ENCODE measurements around the gene DENND1A.

The DENND1A gene

DNA sequence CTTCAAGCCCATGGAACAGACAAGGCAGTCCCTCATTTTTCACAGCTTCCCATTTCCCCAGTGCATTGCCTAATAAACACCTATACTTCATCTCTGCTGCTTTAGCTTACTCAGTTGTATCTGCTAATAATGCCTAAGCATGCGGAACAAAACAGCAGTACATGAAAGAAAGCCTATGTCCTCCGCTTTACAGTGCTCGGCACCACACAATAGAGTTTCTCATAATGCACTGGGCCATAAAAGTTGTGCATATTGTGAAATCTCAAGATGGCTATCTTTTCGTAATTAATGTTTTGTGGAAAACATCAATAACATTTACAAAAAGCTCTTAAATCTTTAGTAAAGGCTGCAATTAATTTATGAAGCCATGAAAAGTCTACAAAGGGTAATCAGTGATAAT lies 69.3 kb downstream of the DENND1A start:
- intact Hi-C loops (cut with DNase I; ENCODE audit: low total_unique reads), result no loop called here

DNA sequence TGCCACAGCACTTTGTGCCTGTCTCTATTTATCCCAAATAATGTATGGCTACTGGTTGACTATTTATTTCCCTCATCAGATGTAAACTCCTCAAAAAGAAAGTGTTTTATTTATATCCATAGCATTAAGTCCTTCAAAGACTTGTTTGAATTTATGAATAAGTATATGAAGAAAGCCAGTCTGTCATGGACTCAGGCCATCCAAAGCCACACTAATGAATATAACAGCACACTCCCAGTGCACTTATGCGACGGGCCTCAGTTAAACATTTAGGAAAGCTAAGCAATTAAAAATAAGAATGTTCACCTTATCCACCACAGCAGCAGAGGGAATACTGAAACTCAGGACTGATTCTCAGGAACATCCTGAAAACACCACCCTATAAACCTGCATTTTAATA lies 77.5 kb downstream of the DENND1A start:
- Histone ChIP-seq H3K27ac (no peak overlapping the region), H3K27me3 (no peaks in the 10 kb centered on the region), H3K4me3 (no peak overlapping the region), H3K9me3 (peaks cover 0 to 5% (median 4%) of the 10 kb centered on the region in 3 donors), H3K36me3 (peaks cover 0 to 4% (median 3%) of the 10 kb centered on the region in 3 donors), H3K4me1 (no peaks in the 10 kb centered on the region)
- TF ChIP-seq, protein P1, sequence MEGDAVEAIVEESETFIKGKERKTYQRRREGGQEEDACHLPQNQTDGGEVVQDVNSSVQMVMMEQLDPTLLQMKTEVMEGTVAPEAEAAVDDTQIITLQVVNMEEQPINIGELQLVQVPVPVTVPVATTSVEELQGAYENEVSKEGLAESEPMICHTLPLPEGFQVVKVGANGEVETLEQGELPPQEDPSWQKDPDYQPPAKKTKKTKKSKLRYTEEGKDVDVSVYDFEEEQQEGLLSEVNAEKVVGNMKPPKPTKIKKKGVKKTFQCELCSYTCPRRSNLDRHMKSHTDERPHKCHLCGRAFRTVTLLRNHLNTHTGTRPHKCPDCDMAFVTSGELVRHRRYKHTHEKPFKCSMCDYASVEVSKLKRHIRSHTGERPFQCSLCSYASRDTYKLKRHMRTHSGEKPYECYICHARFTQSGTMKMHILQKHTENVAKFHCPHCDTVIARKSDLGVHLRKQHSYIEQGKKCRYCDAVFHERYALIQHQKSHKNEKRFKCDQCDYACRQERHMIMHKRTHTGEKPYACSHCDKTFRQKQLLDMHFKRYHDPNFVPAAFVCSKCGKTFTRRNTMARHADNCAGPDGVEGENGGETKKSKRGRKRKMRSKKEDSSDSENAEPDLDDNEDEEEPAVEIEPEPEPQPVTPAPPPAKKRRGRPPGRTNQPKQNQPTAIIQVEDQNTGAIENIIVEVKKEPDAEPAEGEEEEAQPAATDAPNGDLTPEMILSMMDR (IDR thresholded peaks at IDR 0.05), result no peak
- DNase-seq, result no peak
- intact Hi-C loops (cut with DNase I; ENCODE audit: low total_unique reads), result no loop called here

More for the DNA sequence above, 69.3 kb downstream of the DENND1A start:
- DNase-seq, result no peak
- Histone ChIP-seq H3K9me3 (no peaks in the 10 kb centered on the region), H3K27ac (no peak overlapping the region), H3K27me3 (no peaks in the 10 kb centered on the region), H3K36me3 (no peaks in the 10 kb centered on the region), H3K4me3 (no peak overlapping the region), H3K4me1 (peaks cover 0 to 33% (median 10%) of the 10 kb centered on the region in 4 donors)
- TF ChIP-seq, protein P1 (IDR thresholded peaks at IDR 0.05), result no peak

DNA sequence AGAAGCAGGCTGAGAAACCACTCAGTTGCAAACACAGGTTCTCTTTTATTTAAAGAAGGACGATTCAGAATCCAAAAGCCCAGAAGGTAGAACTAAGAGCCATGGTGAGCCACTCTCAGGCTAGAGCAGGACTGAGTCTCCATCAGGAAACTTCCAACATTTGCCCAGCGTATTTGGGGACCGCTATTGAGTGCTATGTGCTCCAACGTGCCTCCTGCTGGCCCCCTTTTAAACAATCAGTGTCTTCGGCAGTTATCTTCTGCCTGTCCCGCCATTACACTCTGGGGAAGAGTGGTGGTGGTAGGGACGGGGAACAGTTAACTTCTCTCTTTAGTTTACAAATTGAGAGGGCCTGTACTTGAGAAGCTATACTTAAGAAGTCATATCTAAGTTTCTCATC lies 78.1 kb downstream of the DENND1A start:
- TF ChIP-seq, protein P1 (IDR thresholded peaks at IDR 0.05), result no peak
- Histone ChIP-seq H3K9me3 (peaks cover 3 to 10% (median 9%) of the 10 kb centered on the region in 3 donors), H3K4me3 (no peak overlapping the region), H3K36me3 (peaks cover 0 to 10% (median 5%) of the 10 kb centered on the region in 3 donors), H3K27ac (no peak overlapping the region), H3K27me3 (no peaks in the 10 kb centered on the region), H3K4me1 (no peaks in the 10 kb centered on the region)
- DNase-seq, result no peak
- intact Hi-C loops (cut with DNase I; ENCODE audit: low total_unique reads), result no loop called here

DNA sequence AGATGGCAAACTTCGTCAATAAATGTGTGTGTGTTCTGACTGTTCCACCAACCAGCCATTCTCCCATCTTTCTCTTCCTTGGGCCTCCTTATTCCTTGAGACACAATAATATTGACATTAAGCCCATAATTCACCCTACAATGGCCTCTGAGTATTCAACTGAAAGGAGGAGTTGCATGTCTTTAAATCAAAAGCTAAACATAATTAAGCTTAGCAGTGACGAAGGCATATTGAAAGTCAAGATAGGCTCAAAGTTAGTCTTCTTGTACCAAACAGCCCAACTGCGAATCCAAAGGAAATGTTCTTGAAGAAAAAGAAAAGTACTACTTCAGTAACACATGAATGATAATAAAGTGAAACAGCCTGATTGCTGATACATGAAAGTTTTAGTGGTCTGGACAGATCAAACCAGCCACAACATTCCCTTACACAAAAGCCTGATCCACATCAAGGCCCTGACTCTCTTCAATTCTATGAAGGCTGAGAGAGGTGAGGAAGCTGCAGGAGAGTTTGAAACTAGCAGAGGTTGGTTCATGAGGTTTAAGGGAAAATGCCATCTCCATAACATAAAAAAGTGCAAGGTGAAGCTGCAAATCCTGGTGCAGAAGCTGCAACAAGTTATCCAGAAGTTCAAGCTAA lies 81.4 kb downstream of the DENND1A start:
- H3K9me3 ChIP-seq, result peaks cover 9 to 39% (median 14%) of the 10 kb centered on the region in 3 donors

DNA sequence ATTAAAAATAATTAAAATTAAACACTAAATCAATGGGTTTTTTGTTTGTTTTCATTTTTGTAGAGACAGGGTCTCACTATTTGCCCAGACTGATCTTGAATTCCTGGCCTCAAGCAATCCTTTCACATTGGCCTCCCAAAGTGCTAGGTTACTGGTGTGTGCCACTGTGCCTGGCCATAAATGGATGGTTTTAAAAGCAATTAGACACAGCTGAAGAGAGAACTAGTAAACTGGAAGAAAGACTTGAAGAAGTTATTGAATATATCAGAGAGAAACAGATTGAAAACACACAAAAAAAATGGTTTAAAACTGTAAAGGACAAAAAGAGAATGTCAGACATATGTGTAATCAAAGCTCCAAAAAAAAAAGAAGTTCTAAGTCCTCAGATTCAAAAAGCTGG lies 83.0 kb downstream of the DENND1A start:
- peaks cover 9 to 44% (median 20%) of the 10 kb centered on the region in 3 donors for H3K9me3 ChIP-seq

More for the DNA sequence above, 81.4 kb downstream of the DENND1A start:
- intact Hi-C loops (cut with DNase I; ENCODE audit: low total_unique reads), result no loop called here
- TF ChIP-seq, protein P1 (IDR thresholded peaks at IDR 0.05), result no peak
- H3K27me3 ChIP-seq, result no peaks in the 10 kb centered on the region
- DNase-seq, result no peak
- H3K4me3 ChIP-seq, result no peak overlapping the region
- no peaks in the 10 kb centered on the region for H3K4me1 ChIP-seq
- no peak overlapping the region for H3K27ac ChIP-seq
- H3K36me3 ChIP-seq, result peaks cover 14 to 28% (median 14%) of the 10 kb centered on the region in 3 donors

More for the DNA sequence above, 83.0 kb downstream of the DENND1A start:
- Histone ChIP-seq H3K27ac (no peak overlapping the region), H3K4me1 (no peaks in the 10 kb centered on the region), H3K36me3 (peaks cover 14 to 36% (median 20%) of the 10 kb centered on the region in 3 donors), H3K27me3 (no peaks in the 10 kb centered on the region), H3K4me3 (no peak overlapping the region)
- TF ChIP-seq, protein P1 (IDR thresholded peaks at IDR 0.05), result no peak
- intact Hi-C loops (cut with DNase I; ENCODE audit: low total_unique reads), result no loop called here
- DNase-seq, result no peak

Measured in tibial artery (tissue), 4 donors.